ENCODE data around the gene HTR4. TPM values are rescaled to one million over a fixed set of nuclear protein-coding genes. Genes with fewer than 3 reads are reported as not detected.

The HTR4 gene
- total RNA-seq, 1 experiment from 2014 or later: not detected

GRCh38 chr5:148433826-148434225 is 220.5 kb downstream of the HTR4 start:
- BruUV-seq (replicated peaks): no TSS peak
- Histone ChIP-seq H3K9me2 (ENCODE audit: insufficient read depth) (no peaks in the 10 kb centered on the region), H3K9me3 (ENCODE audit: control insufficient read depth in 1 of 2, insufficient read depth in 1 of 2, low read depth in 1 of 2, low read length in 2 of 2) (no peaks in the 10 kb centered on the region), H2AFZ (ENCODE audit: low read depth, low read length, poor library complexity, severe bottlenecking) (no peak overlapping the region), H3K4me3 (replicated peaks in 1 of 2; ENCODE audit: low read depth in 1 of 2, low read length in 2 of 2) (no peak overlapping the region), H3K4me2 (ENCODE audit: low read length) (no peak overlapping the region), H4K20me1 (ENCODE audit: insufficient read depth) (no peaks in the 10 kb centered on the region; the same call in 1 of the 2 replicates), H3K27me3 (ENCODE audit: insufficient read depth, low read length) (no peaks in the 10 kb centered on the region), H3K79me2 (ENCODE audit: insufficient read depth, low read length) (no peaks in the 10 kb centered on the region), H3K27ac (ENCODE audit: low read depth, low read length) (no peak overlapping the region), H3K4me1 (ENCODE audit: control insufficient read depth in 1 of 2, insufficient read depth in 2 of 2, low read length in 2 of 2) (no peaks in the 10 kb centered on the region), H3K9ac (ENCODE audit: low read length) (no peak overlapping the region), H3K36me3 (ENCODE audit: control insufficient read depth in 1 of 2, insufficient read depth in 2 of 2, low read length in 2 of 2) (peaks cover 6 to 10% of the 10 kb centered on the region in 2 experiments)
- CTCF ChIA-PET: no interaction called here
- intact Hi-C loops (cut with micrococcal nuclease): no loop called here
- no peak for DNase-seq (ENCODE audit: low read depth, low spot score)
- TF ChIP-seq, protein P1, sequence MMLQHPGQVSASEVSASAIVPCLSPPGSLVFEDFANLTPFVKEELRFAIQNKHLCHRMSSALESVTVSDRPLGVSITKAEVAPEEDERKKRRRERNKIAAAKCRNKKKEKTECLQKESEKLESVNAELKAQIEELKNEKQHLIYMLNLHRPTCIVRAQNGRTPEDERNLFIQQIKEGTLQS (IDR thresholded peaks at IDR 0.05): no peak
- no peak for TF ChIP-seq CEBPB (IDR thresholded peaks at IDR 0.05; ENCODE audit: low read depth)
- TF ChIP-seq CBX3 (IDR thresholded peaks at IDR 0.05; ENCODE audit: low read depth): no peak
- TF ChIP-seq TCF7L2 (IDR thresholded peaks at IDR 0.05; ENCODE audit: borderline replicate concordance, extremely low read depth, insufficient read depth, insufficient read length): no peak
- no peak for TF ChIP-seq SIN3A (IDR thresholded peaks at IDR 0.05; ENCODE audit: low read depth)
- TF ChIP-seq EZH2 (IDR thresholded peaks at IDR 0.05): no peak
- TF ChIP-seq, protein P2, sequence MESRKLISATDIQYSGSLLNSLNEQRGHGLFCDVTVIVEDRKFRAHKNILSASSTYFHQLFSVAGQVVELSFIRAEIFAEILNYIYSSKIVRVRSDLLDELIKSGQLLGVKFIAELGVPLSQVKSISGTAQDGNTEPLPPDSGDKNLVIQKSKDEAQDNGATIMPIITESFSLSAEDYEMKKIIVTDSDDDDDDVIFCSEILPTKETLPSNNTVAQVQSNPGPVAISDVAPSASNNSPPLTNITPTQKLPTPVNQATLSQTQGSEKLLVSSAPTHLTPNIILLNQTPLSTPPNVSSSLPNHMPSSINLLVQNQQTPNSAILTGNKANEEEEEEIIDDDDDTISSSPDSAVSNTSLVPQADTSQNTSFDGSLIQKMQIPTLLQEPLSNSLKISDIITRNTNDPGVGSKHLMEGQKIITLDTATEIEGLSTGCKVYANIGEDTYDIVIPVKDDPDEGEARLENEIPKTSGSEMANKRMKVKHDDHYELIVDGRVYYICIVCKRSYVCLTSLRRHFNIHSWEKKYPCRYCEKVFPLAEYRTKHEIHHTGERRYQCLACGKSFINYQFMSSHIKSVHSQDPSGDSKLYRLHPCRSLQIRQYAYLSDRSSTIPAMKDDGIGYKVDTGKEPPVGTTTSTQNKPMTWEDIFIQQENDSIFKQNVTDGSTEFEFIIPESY (IDR thresholded peaks at IDR 0.05; ENCODE audit: extremely low read depth, insufficient replicate concordance, low read length): no peak
- RAD21 ChIA-PET (ENCODE audit: low non-redundant PET in 1 of 2, low total read pairs in 2 of 2, uncharacterized antibody in 2 of 2, unreplicated experiment in 2 of 2): no interaction called here
- ATAC-seq: no peak
- POLR2A ChIA-PET: no interaction called here

Other genes with a start within 250 kb of the HTR4 start
- gene ADRB2, start 172.1 kb upstream of the HTR4 start, total RNA-seq (2021; ENCODE audit: unreplicated experiment): 0.25 TPM